IMR-90 (cell line): ENCODE data around the gene MPP7. TPM values are rescaled to one million over a fixed set of nuclear protein-coding genes. Genes with fewer than 3 reads are reported as not detected.

ENCODE experiments used
- ATAC-seq: fragments of 200-7000 bp; cut with Tn5 transposase; 2 replicates; pipeline ENCODE4 v1.9.1; 2020; ENCODE audit warnings: low read depth, mild to moderate bottlenecking, moderate library complexity
- BruUV-seq: library from RNA; stranded (reverse); fragments of 400-500 nt; replicated peaks from 2 replicates; lab custom pipeline; 2021; lab: Mats Ljungman, UMichigan
- CTCF ChIA-PET: fragments of 300-600 bp; formaldehyde crosslinking; extraction: SDS; loops from one replicate; lab custom pipeline; 2021; ENCODE audit warnings: antibody characterized with exemption; lab: Yijun Ruan, JAX
- POLR2A ChIA-PET: fragments of 300-600 bp; sonication (Branson Sonifier 250); formaldehyde crosslinking; loops from one replicate; lab custom pipeline; 2022; ENCODE audit warnings: antibody characterized with exemption; ENCODE audit not compliant: unreplicated experiment; lab: Charles Lee
- DNase-seq: peaks from one replicate; pipeline ENCODE4 v3.0.0; 2013
- H2AFZ ChIP-seq: replicated peaks from 2 replicates; pipeline ENCODE3; 2013; ENCODE audit warnings: low read length, mild to moderate bottlenecking; ENCODE audit not compliant: poor library complexity
- H2AK5ac ChIP-seq: 2 replicates; pipeline ENCODE4 v1.6.1; 2013; ENCODE audit warnings: low read depth, low read length, inconsistent platforms
- H2AK9ac ChIP-seq: replicated peaks from 2 replicates; pipeline ENCODE3; 2013; ENCODE audit warnings: mild to moderate bottlenecking, low read depth, low read length, moderate library complexity; ENCODE audit not compliant: poor library complexity
- H2BK120ac ChIP-seq: 2 replicates; pipeline ENCODE4 v1.6.1; 2013; ENCODE audit warnings: low read depth, low read length, inconsistent platforms
- H2BK15ac ChIP-seq: 3 replicates; pipeline ENCODE4 v1.6.1; 2013; ENCODE audit warnings: low read depth, low read length, inconsistent platforms
- H2BK20ac ChIP-seq: 2 replicates; pipeline ENCODE4 v1.6.1; 2013; ENCODE audit warnings: low read depth, mild to moderate bottlenecking, inconsistent platforms, low read length, moderate library complexity
- H2BK5ac ChIP-seq: 2 replicates; pipeline ENCODE4 v1.6.1; 2013; ENCODE audit warnings: mild to moderate bottlenecking, low read depth, low read length, inconsistent platforms; ENCODE audit not compliant: poor library complexity, severe bottlenecking
- H3K14ac ChIP-seq: replicated peaks from 2 replicates; pipeline ENCODE4 v1.6.1; 2013; ENCODE audit warnings: low read depth, low read length, inconsistent platforms
- H3K18ac ChIP-seq: 2 replicates; pipeline ENCODE4 v1.6.1; 2013; ENCODE audit warnings: low read depth, low read length, control low read depth
- H3K23ac ChIP-seq: 2 replicates; pipeline ENCODE4 v1.6.1; 2013; ENCODE audit warnings: low read depth, low read length, inconsistent platforms
- H3K27ac ChIP-seq: 2 replicates; pipeline ENCODE4 v1.5.1; 2013; ENCODE audit warnings: mild to moderate bottlenecking, control low read depth, low read length; ENCODE audit not compliant: insufficient read depth
- H3K27me3 ChIP-seq: 2 replicates; pipeline ENCODE4 v1.6.1; 2013; ENCODE audit warnings: low read length; ENCODE audit not compliant: control insufficient read depth, insufficient read depth
- H3K36me3 ChIP-seq: 2 replicates; pipeline ENCODE4 v1.6.1; 2013; ENCODE audit warnings: low read length, mixed read lengths; ENCODE audit not compliant: control insufficient read depth, insufficient read depth
- H3K4ac ChIP-seq: 2 replicates; pipeline ENCODE4 v1.6.1; 2013; ENCODE audit warnings: low read depth, low read length, inconsistent platforms
- H3K4me1 ChIP-seq: 2 replicates; pipeline ENCODE4 v1.6.1; 2013; ENCODE audit warnings: low read length, mixed read lengths; ENCODE audit not compliant: control insufficient read depth, insufficient read depth
- H3K4me2 ChIP-seq: 2 replicates; pipeline ENCODE4 v1.6.1; 2013; ENCODE audit warnings: low read depth, mild to moderate bottlenecking, control low read depth, low read length, moderate library complexity
- H3K4me3 ChIP-seq: 2 replicates; pipeline ENCODE4 v1.5.1; 2013; ENCODE audit warnings: low read depth, mild to moderate bottlenecking, control low read depth, low read length, moderate library complexity; ENCODE audit not compliant: insufficient read depth
- H3K56ac ChIP-seq: 2 replicates; pipeline ENCODE4 v1.6.1; 2013; ENCODE audit warnings: low read length, inconsistent platforms; ENCODE audit not compliant: insufficient read depth; ENCODE audit errors: extremely low read depth
- H3K79me1 ChIP-seq, 2 experiments: 2 replicates each; pipeline ENCODE4 v1.6.1; 2013; ENCODE audit warnings: low read length in 2 of 2, inconsistent platforms in 1 of 2, low read depth in 1 of 2
- H3K9ac ChIP-seq: 2 replicates; pipeline ENCODE4 v1.6.1; 2013; ENCODE audit warnings: low read depth, low read length, control low read depth
- H3K9me1 ChIP-seq: 2 replicates; pipeline ENCODE4 v1.6.1; 2013; ENCODE audit warnings: low read length, inconsistent platforms; ENCODE audit not compliant: insufficient read depth
- H3K9me3 ChIP-seq: 2 replicates; pipeline ENCODE4 v1.6.1; 2013; ENCODE audit warnings: low read length; ENCODE audit not compliant: control insufficient read depth, insufficient read depth
- H4K20me1 ChIP-seq: 2 replicates; pipeline ENCODE4 v1.6.1; 2013; ENCODE audit warnings: low read length, inconsistent platforms; ENCODE audit not compliant: insufficient read depth
- H4K5ac ChIP-seq: 2 replicates; pipeline ENCODE4 v1.6.1; 2013; ENCODE audit warnings: mild to moderate bottlenecking, low read depth, low read length, control low read depth
- H4K8ac ChIP-seq, 2 experiments: 2 replicates each; pipeline ENCODE4 v1.6.1; 2013; ENCODE audit warnings: low read depth in 2 of 2, low read length in 2 of 2, control low read depth in 1 of 2, inconsistent platforms in 1 of 2
- H4K91ac ChIP-seq: 2 replicates; pipeline ENCODE4 v1.6.1; 2013; ENCODE audit warnings: low read depth, low read length, inconsistent platforms; ENCODE audit not compliant: insufficient read depth
- CEBPB ChIP-seq: IDR thresholded peaks from 2 replicates; pipeline ENCODE4 v1.6.1; 2012; ENCODE audit warnings: low read depth, low read length, improper control_type of control experiment
- CHD1 ChIP-seq: IDR thresholded peaks from 2 replicates; pipeline ENCODE4 v1.6.1; 2012; ENCODE audit warnings: low read depth, low read length, improper control_type of control experiment
- CTCF ChIP-seq: conservative IDR thresholded peaks from 2 replicates; pipeline ENCODE4 v1.5.1; 2012; ENCODE audit warnings: mild to moderate bottlenecking, low read depth, low read length, improper control_type of control experiment
- MXI1 ChIP-seq: IDR thresholded peaks from 2 replicates; pipeline ENCODE4 v1.6.1; 2012; ENCODE audit warnings: low read depth, mild to moderate bottlenecking, low read length, moderate library complexity, borderline replicate concordance
- NFE2L2 ChIP-seq: fragments of 150-350 bp; IDR thresholded peaks from 2 replicates; pipeline ENCODE4 v1.6.1; 2016; ENCODE audit warnings: low read depth, mild to moderate bottlenecking, low read length
- RCOR1 ChIP-seq: IDR thresholded peaks from 2 replicates; pipeline ENCODE4 v1.6.1; 2012; ENCODE audit warnings: mild to moderate bottlenecking, low read length, improper control_type of control experiment; ENCODE audit not compliant: insufficient replicate concordance
- RFX5 ChIP-seq: IDR thresholded peaks from 2 replicates; pipeline ENCODE4 v1.8.0; 2012; ENCODE audit warnings: low read depth, mild to moderate bottlenecking, low read length, moderate library complexity
- dilution Hi-C: fragments of 300-500 bp; cut with HindIII; formaldehyde crosslinking; loops from one replicate; pipeline ENCODE4 v1.14.3; 2018; ENCODE audit warnings: low sequenced_read_pairs; ENCODE audit not compliant: unreplicated experiment
- in situ Hi-C: fragments of 300-500 bp; cut with MboI; formaldehyde crosslinking; loops from 3 replicates; pipeline ENCODE4 v1.14.3; 2019; ENCODE audit warnings: low sequenced_read_pairs, inconsistent platforms, mixed read lengths
- intact Hi-C: fragments of 100-400 bp; cut with micrococcal nuclease; formaldehyde crosslinking; loops from 2 replicates; pipeline ENCODE4 v1.10.0; 2022
- polyA plus RNA-seq, 3 experiments: library from polyadenylated mRNA; depleted of rRNA; stranded (reverse); fragments of >200 nt; gene quantifications; 2 replicates each; pipeline ENCODE4 v1.2.3, GENCODE V29; 2012; ENCODE audit warnings: low replicate concordance in 1 of 3
- total RNA-seq: library from RNA; depleted of rRNA; stranded (reverse); fragments of >200 nt; gene quantifications from 2 replicates; pipeline ENCODE4 v1.2.3, GENCODE V29; 2012

Gene MPP7
- total and polyA plus RNA-seq, 2 of the 4 experiments (the other 2 are of a cell fraction), result 0.39 to 1.4 TPM

DNA sequence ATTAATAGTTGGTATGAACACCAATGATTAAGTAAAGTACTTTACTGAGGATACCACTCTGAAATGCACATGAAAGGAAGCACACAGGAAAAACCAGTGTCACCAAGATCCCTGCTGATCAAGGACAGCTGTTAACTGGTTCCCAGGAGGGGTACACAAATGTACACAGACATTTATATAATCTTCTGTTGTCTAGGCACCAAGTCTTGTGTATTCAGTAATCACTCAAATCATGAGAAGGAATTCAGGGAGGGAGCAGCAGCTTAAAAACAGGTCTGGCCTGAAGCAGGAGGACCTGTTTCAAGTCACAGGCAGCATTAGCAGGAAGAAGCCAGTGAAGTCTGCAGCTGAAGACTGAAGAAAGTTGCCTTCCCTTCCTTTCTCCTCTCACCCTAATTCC lies 18.7 kb downstream of the MPP7 start:
- Histone ChIP-seq H3K27me3 (no peaks in the 10 kb centered on the region), H3K4me1 (peaks cover 2% of the 10 kb centered on the region; the same call in 1 of the 2 replicates), H3K27ac (no peak overlapping the region), H2AK9ac (no peak overlapping the region), H4K91ac (no peak overlapping the region), H3K9ac (no peak overlapping the region), H2BK120ac (no peak overlapping the region), H3K9me3 (no peaks in the 10 kb centered on the region), H3K79me1 (no peaks in the 10 kb centered on the region), H2AFZ (no peak overlapping the region), H2BK5ac (no peak overlapping the region), H2AK5ac (no peak overlapping the region), H3K23ac (no peak overlapping the region), H3K36me3 (no peaks in the 10 kb centered on the region), H4K20me1 (no peaks in the 10 kb centered on the region), H3K14ac (no peak overlapping the region), H3K4ac (no peak overlapping the region), H3K4me2 (no peak overlapping the region), H4K5ac (no peak overlapping the region), H3K18ac (no peak overlapping the region), H3K4me3 (no peak overlapping the region), H2BK15ac (no peak overlapping the region), H3K9me1 (no peaks in the 10 kb centered on the region), H3K56ac (no peak overlapping the region), H2BK20ac (no peak overlapping the region), H4K8ac (no peak overlapping the region)
- DNase-seq (no peak), ATAC-seq (no peak)
- dilution Hi-C loops (no loop called here), intact Hi-C loops (no loop called here), in situ Hi-C loops (no loop called here)
- TF ChIP-seq MXI1, result no peak
- no peak for TF ChIP-seq CTCF
- TF ChIP-seq RCOR1, result no peak
- TF ChIP-seq CEBPB, result no peak
- no peak for TF ChIP-seq RFX5
- TF ChIP-seq NFE2L2, result no peak
- no peak for TF ChIP-seq CHD1
- ChIA-PET CTCF (no interaction called here), POLR2A (no interaction called here)
- no TSS peak for BruUV-seq
